Vagina (tissue), 2 donors: Measurements from ENCODE around the gene SPATA9. TPM values are rescaled to one million over a fixed set of nuclear protein-coding genes. Genes with fewer than 3 reads are reported as not detected.

Experiments
- DNase-seq, 2 donors: peaks; one replicate each; pipeline ENCODE4 v3.0.0-alpha.2; 2017; ENCODE audit errors: extremely low spot score in 2 of 2
- H3K27ac ChIP-seq: fragments of 200-600 bp; sonication (generic); one replicate; pipeline ENCODE4 v1.5.1; 2019
- H3K27me3 ChIP-seq: fragments of 200-600 bp; sonication (generic); one replicate; pipeline ENCODE4 v1.5.1; 2019
- H3K36me3 ChIP-seq, 2 donors: fragments of 200-600 bp; sonication (generic); one replicate each; pipeline ENCODE4 v1.5.1; 2017 to 2019
- H3K4me1 ChIP-seq: fragments of 200-600 bp; sonication (generic); one replicate; pipeline ENCODE4 v1.5.1; 2019
- H3K4me3 ChIP-seq, 2 donors: fragments of 200-600 bp; sonication (generic); 1 replicate in 1 of 2; 2 replicates in 1 of 2; pipeline ENCODE4 v1.5.1; 2016 to 2019
- H3K9me3 ChIP-seq: fragments of 200-600 bp; sonication (generic); one replicate; pipeline ENCODE4 v1.5.1; 2019
- CTCF ChIP-seq, 3 experiments: fragments of 450-650 bp in 2 of 3; fragments of 200-600 bp in 1 of 3; sonication (generic) in 1 of 3; IDR thresholded peaks; one replicate each; pipeline ENCODE4 v1.5.1; 2017 to 2019; ENCODE audit warnings: antibody characterized with exemption in 3 of 3, mild to moderate bottlenecking in 2 of 3, moderate library complexity in 2 of 3
- POLR2A ChIP-seq, 2 donors: fragments of 450-650 bp; IDR thresholded peaks; one replicate each; pipeline ENCODE4 v1.6.1; 2017; ENCODE audit warnings: antibody characterized with exemption in 2 of 2, mild to moderate bottlenecking in 2 of 2, moderate library complexity in 2 of 2
- POLR2AphosphoS5 ChIP-seq, 2 donors: sonication (generic); formaldehyde crosslinking; IDR thresholded peaks; one replicate each; pipeline ENCODE4 v1.9.0; 2017; ENCODE audit warnings: antibody characterized with exemption in 2 of 2, mild to moderate bottlenecking in 2 of 2, low read depth in 1 of 2; ENCODE audit not compliant: insufficient read depth in 1 of 2
- intact Hi-C: fragments of 100-400 bp; cut with DNase I; formaldehyde crosslinking; loops from one replicate; pipeline ENCODE4 v1.15.1; 2023
- total RNA-seq: library from RNA; depleted of rRNA; stranded (reverse); fragments of >200 nt; gene quantifications from one replicate; pipeline ENCODE4 v1.2.3, GENCODE V29; 2016

SPATA9 gene
- total RNA-seq, 1 donor from 2014 or later = not detected

- H3K36me3 ChIP-seq = no peaks in the 10 kb centered on the region
- no peak overlapping the region for H3K4me3 ChIP-seq
- H3K9me3 ChIP-seq = no peaks in the 10 kb centered on the region
- TF ChIP-seq POLR2A (IDR thresholded peaks at IDR 0.05) = no peak
- TF ChIP-seq CTCF (IDR thresholded peaks at IDR 0.05) = no peak
- TF ChIP-seq POLR2AphosphoS5 (IDR thresholded peaks at IDR 0.05; ENCODE audit: insufficient read depth in 1 of 2, low read depth in 1 of 2) = no peak
- H3K4me1 ChIP-seq = peaks cover 4% of the 10 kb centered on the region
- no peak for DNase-seq
- peak overlapping the region; percentile 67 for H3K27ac ChIP-seq
- no peaks in the 10 kb centered on the region for H3K27me3 ChIP-seq
- intact Hi-C loops = no loop called here
These were observed 12.2 kb downstream of the SPATA9 start for GRCh38 chr5:95670568-95670967.

- peak overlapping the region; percentile 67 for H3K27ac ChIP-seq
- no peak overlapping the region for H3K4me3 ChIP-seq
- peaks cover 4% of the 10 kb centered on the region for H3K4me1 ChIP-seq
- TF ChIP-seq POLR2A (IDR thresholded peaks at IDR 0.05) (no peak), CTCF (IDR thresholded peaks at IDR 0.05) (no peak), POLR2AphosphoS5 (IDR thresholded peaks at IDR 0.05; ENCODE audit: insufficient read depth in 1 of 2, low read depth in 1 of 2) (no peak)
- H3K27me3 ChIP-seq = no peaks in the 10 kb centered on the region
- H3K36me3 ChIP-seq = no peaks in the 10 kb centered on the region
- no peak for DNase-seq
- intact Hi-C loops = loop anchor here (5.0 kb wide), 1 partner anchor 107 kb away; no protein-coding TSS in a partner anchor
- no peaks in the 10 kb centered on the region for H3K9me3 ChIP-seq
These were observed 12.8 kb downstream of the SPATA9 start for GRCh38 chr5:95669985-95670384.

- H3K27ac ChIP-seq = peak overlapping the region; percentile 67
- TF ChIP-seq POLR2AphosphoS5 (IDR thresholded peaks at IDR 0.05; ENCODE audit: insufficient read depth in 1 of 2, low read depth in 1 of 2) = peak; percentile 25 to 40
- TF ChIP-seq CTCF (IDR thresholded peaks at IDR 0.05) = no peak
- TF ChIP-seq POLR2A (IDR thresholded peaks at IDR 0.05) = no peak
- no peaks in the 10 kb centered on the region for H3K27me3 ChIP-seq
- peak in 1 of 2 donors; percentile 94 for DNase-seq
- peaks cover 4% of the 10 kb centered on the region for H3K4me1 ChIP-seq
- no peaks in the 10 kb centered on the region for H3K9me3 ChIP-seq
- H3K36me3 ChIP-seq = no peaks in the 10 kb centered on the region
- H3K4me3 ChIP-seq = no peak overlapping the region
- intact Hi-C loops = loop anchor here (5.0 kb wide), 1 partner anchor 108 kb away; no protein-coding TSS in a partner anchor
These were observed 13.3 kb downstream of the SPATA9 start for GRCh38 chr5:95669540-95669939.

GRCh38 chr5:95668728-95669127, 14.1 kb downstream of the SPATA9 start:
- Histone ChIP-seq H3K36me3 (no peaks in the 10 kb centered on the region), H3K9me3 (no peaks in the 10 kb centered on the region), H3K4me3 (no peak overlapping the region), H3K27ac (no peak overlapping the region), H3K27me3 (no peaks in the 10 kb centered on the region), H3K4me1 (peaks cover 4% of the 10 kb centered on the region)
- no peak for DNase-seq
- TF ChIP-seq CTCF (IDR thresholded peaks at IDR 0.05) (no peak), POLR2A (IDR thresholded peaks at IDR 0.05) (no peak), POLR2AphosphoS5 (IDR thresholded peaks at IDR 0.05; ENCODE audit: insufficient read depth in 1 of 2, low read depth in 1 of 2) (no peak)
- intact Hi-C loops = loop anchor here (5.0 kb wide), 1 partner anchor 109 kb away; no protein-coding TSS in a partner anchor

GRCh38 chr5:95668216-95668615, 14.6 kb downstream of the SPATA9 start:
- Histone ChIP-seq H3K4me3 (no peak overlapping the region), H3K36me3 (no peaks in the 10 kb centered on the region), H3K27me3 (no peaks in the 10 kb centered on the region), H3K9me3 (no peaks in the 10 kb centered on the region), H3K4me1 (peaks cover 4% of the 10 kb centered on the region), H3K27ac (no peak overlapping the region)
- DNase-seq = no peak
- intact Hi-C loops = loop anchor here (5.0 kb wide), 1 partner anchor 109 kb away; no protein-coding TSS in a partner anchor
- TF ChIP-seq POLR2A (IDR thresholded peaks at IDR 0.05) (no peak), POLR2AphosphoS5 (IDR thresholded peaks at IDR 0.05; ENCODE audit: insufficient read depth in 1 of 2, low read depth in 1 of 2) (no peak), CTCF (IDR thresholded peaks at IDR 0.05) (no peak)
